Astrocyte (in vitro differentiated cells and primary cell): ENCODE data around the gene SPDL1.

Experiments
- EZH2 ChIP-seq: IDR thresholded peaks from 2 replicates; pipeline ENCODE4 v1.6.1; 2012; ENCODE audit warnings: mild to moderate bottlenecking, low read length, inconsistent platforms; ENCODE audit not compliant: insufficient read depth
- TF ChIP-seq, protein P1 (sequence below): IDR thresholded peaks from 2 replicates; pipeline ENCODE4 v1.5.1; 2011; ENCODE audit warnings: low read depth, mild to moderate bottlenecking, inconsistent platforms, low read length, moderate library complexity; ENCODE audit not compliant: insufficient read depth

DNA sequence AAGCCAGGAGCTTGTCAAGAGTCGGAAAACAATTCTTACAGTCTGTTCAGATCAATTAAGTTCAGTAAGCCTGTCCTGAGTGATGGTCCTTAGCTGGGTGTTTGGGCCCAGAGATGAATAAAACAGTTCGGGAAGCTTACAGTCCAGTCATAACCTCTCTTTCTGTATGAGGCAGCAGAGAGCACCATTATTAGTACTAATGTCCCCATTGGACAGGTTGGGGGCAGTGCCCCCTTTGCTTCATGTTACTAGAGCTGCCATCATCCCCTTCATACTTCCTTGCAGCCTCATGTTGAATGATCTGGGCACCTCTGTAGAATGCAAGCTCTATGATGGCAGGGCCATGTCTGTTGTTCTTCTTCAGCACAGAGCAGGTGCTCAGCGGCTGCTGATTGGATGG lies 63.3 kb downstream of the SPDL1 start:
- TF ChIP-seq, protein P1, sequence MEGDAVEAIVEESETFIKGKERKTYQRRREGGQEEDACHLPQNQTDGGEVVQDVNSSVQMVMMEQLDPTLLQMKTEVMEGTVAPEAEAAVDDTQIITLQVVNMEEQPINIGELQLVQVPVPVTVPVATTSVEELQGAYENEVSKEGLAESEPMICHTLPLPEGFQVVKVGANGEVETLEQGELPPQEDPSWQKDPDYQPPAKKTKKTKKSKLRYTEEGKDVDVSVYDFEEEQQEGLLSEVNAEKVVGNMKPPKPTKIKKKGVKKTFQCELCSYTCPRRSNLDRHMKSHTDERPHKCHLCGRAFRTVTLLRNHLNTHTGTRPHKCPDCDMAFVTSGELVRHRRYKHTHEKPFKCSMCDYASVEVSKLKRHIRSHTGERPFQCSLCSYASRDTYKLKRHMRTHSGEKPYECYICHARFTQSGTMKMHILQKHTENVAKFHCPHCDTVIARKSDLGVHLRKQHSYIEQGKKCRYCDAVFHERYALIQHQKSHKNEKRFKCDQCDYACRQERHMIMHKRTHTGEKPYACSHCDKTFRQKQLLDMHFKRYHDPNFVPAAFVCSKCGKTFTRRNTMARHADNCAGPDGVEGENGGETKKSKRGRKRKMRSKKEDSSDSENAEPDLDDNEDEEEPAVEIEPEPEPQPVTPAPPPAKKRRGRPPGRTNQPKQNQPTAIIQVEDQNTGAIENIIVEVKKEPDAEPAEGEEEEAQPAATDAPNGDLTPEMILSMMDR = no peak
- no peak for TF ChIP-seq EZH2
